A549 (cell line): ENCODE measurements around the gene PIK3R2. TPM values are rescaled to one million over a fixed set of nuclear protein-coding genes. Genes with fewer than 3 reads are reported as not detected.

Experiments
- ATAC-seq, 2 experiments: fragments of 200-7000 bp in 1 of 2; fragments of >200 bp in 1 of 2; cut with Nextera tagmentation in 1 of 2; cut with Tn5 transposase in 1 of 2; 3 replicates each; pipeline versions ENCODE4 v1.8.0 to v1.9.1; 2018 to 2020; ENCODE audit warnings: mild to moderate bottlenecking in 1 of 2, moderate library complexity in 1 of 2
- CTCF ChIA-PET: fragments of 300-600 bp; sonication (Branson Sonifier 250); formaldehyde crosslinking; extraction: SDS; loops from one replicate; lab custom pipeline; 2021; ENCODE audit warnings: antibody characterized with exemption, inconsistent platforms; lab: Yijun Ruan, JAX
- POLR2A ChIA-PET: fragments of 350-600 bp; formaldehyde crosslinking; extraction: SDS; loops from one replicate; lab custom pipeline; 2021; ENCODE audit warnings: antibody characterized with exemption, inconsistent platforms; lab: Yijun Ruan, JAX
- DNase-seq, 2 experiments: peaks; one replicate each; pipeline versions ENCODE4 v3.0.0 to v3.0.0-alpha.2; 2011 to 2016; ENCODE audit warnings: low read depth in 1 of 2, low spot score in 1 of 2
- FAIRE-seq: peaks from 2 replicates; lab custom pipeline; 2011; peaks lifted over from hg19 to GRCh38; lab: Jason Lieb, UNC
- H3K27ac ChIP-seq, 2 experiments: fragments of >200 bp; sonication (Bioruptor Twin); formaldehyde crosslinking; 3 replicates each; pipeline ENCODE4 v1.5.1; 2016 to 2017
- H3K4me1 ChIP-seq: fragments of >200 bp; sonication (Bioruptor Twin); formaldehyde crosslinking; 3 replicates; pipeline ENCODE4 v1.6.1; 2016
- H3K4me2 ChIP-seq: fragments of >200 bp; sonication (Bioruptor Twin); formaldehyde crosslinking; 3 replicates; pipeline ENCODE4 v1.6.1; 2016
- H3K4me3 ChIP-seq: fragments of >200 bp; sonication (Bioruptor Twin); formaldehyde crosslinking; 3 replicates; pipeline ENCODE4 v1.5.1; 2016
- H3K9me3 ChIP-seq: fragments of >200 bp; sonication (Bioruptor Twin); formaldehyde crosslinking; 3 replicates; pipeline ENCODE4 v1.6.1; 2016
- BCL3 ChIP-seq: fragments of >200 bp; sonication (Bioruptor Twin); formaldehyde crosslinking; IDR thresholded peaks from 3 replicates; pipeline ENCODE4 v1.6.1; 2016
- CEBPB ChIP-seq, 2 experiments: fragments of >200 bp in 1 of 2; sonication (Bioruptor Twin) in 1 of 2; formaldehyde crosslinking in 1 of 2; IDR thresholded peaks; 2 replicates each; pipeline ENCODE4 v1.6.1; 2012 to 2016
- CHD4 ChIP-seq: fragments of 200-600 bp; sonication (generic); IDR thresholded peaks from 2 replicates; pipeline ENCODE4 v1.6.1; 2016; ENCODE audit warnings: antibody characterized with exemption, mild to moderate bottlenecking, borderline replicate concordance
- CTCF ChIP-seq: fragments of >200 bp; sonication (Bioruptor Twin); formaldehyde crosslinking; IDR thresholded peaks from 3 replicates; pipeline ENCODE4 v1.5.1; 2016
- EP300 ChIP-seq, 2 experiments: fragments of >200 bp; sonication (Bioruptor Twin); formaldehyde crosslinking; IDR thresholded peaks; 2 replicates in 1 of 2; 3 replicates in 1 of 2; pipeline ENCODE4 v1.6.1; 2016 to 2017
- ESRRA ChIP-seq: fragments of 150-350 bp; IDR thresholded peaks from 2 replicates; pipeline ENCODE4 v1.6.1; 2014; ENCODE audit warnings: mild to moderate bottlenecking, low read length, borderline replicate concordance
- HOXA7 ChIP-seq: fragments of 250-450 bp; sonication (Bioruptor Pico); IDR thresholded peaks from 2 replicates; pipeline ENCODE4 v1.5.0; 2020; ENCODE audit warnings: mild to moderate bottlenecking, moderate library complexity
- HOXB13 ChIP-seq: fragments of 250-450 bp; sonication (Bioruptor Pico); IDR thresholded peaks from 2 replicates; pipeline ENCODE4 v1.5.0; 2020; ENCODE audit warnings: low read depth, mild to moderate bottlenecking, moderate library complexity
- HOXB5 ChIP-seq: fragments of 250-450 bp; sonication (Bioruptor Pico); IDR thresholded peaks from 2 replicates; pipeline ENCODE4 v1.5.0; 2020; ENCODE audit warnings: mild to moderate bottlenecking, moderate library complexity
- JUN ChIP-seq, 2 experiments: fragments of >200 bp; sonication (Bioruptor Twin); formaldehyde crosslinking; IDR thresholded peaks; 2 replicates in 1 of 2; 3 replicates in 1 of 2; pipeline ENCODE4 v1.6.1; 2016 to 2017
- KDM1A ChIP-seq: fragments of 200-600 bp; sonication (generic); IDR thresholded peaks from 2 replicates; pipeline ENCODE4 v1.6.1; 2016; ENCODE audit warnings: low read depth, mild to moderate bottlenecking
- KDM5A ChIP-seq: fragments of 200-600 bp; sonication (generic); IDR thresholded peaks from 2 replicates; pipeline ENCODE4 v1.6.1; 2016; ENCODE audit warnings: antibody characterized with exemption, mild to moderate bottlenecking
- MAFK ChIP-seq: fragments of 450-650 bp; IDR thresholded peaks from 2 replicates; pipeline ENCODE4 v1.6.1; 2014; ENCODE audit not compliant: partially characterized antibody
- PHF8 ChIP-seq: fragments of 200-600 bp; sonication (generic); IDR thresholded peaks from 2 replicates; pipeline ENCODE4 v1.6.1; 2016; ENCODE audit warnings: low read depth, mild to moderate bottlenecking, antibody characterized with exemption, moderate library complexity, borderline replicate concordance
- POLR2A ChIP-seq: IDR thresholded peaks from 2 replicates; pipeline ENCODE4 v1.6.1; 2012; ENCODE audit warnings: mild to moderate bottlenecking, low read length
- RAD21 ChIP-seq, 2 experiments: fragments of >200 bp in 1 of 2; sonication (Bioruptor Twin) in 1 of 2; formaldehyde crosslinking in 1 of 2; IDR thresholded peaks in 1 of 2; conservative IDR thresholded peaks in 1 of 2; 2 replicates in 1 of 2; 3 replicates in 1 of 2; pipeline ENCODE4 v1.6.1; 2012 to 2018; ENCODE audit warnings: inconsistent platforms in 1 of 2
- RFX5 ChIP-seq: fragments of 450-650 bp; IDR thresholded peaks from 2 replicates; pipeline ENCODE4 v1.7.1; 2014; ENCODE audit warnings: antibody characterized with exemption, mild to moderate bottlenecking, moderate library complexity
- SMC3 ChIP-seq: fragments of >200 bp; sonication (Bioruptor Twin); formaldehyde crosslinking; IDR thresholded peaks from 3 replicates; pipeline ENCODE4 v1.6.1; 2018; ENCODE audit warnings: inconsistent platforms
- ZNF302 ChIP-seq: fragments of 250-450 bp; sonication (Bioruptor Pico); IDR thresholded peaks from 2 replicates; pipeline ENCODE4 v1.9.0; 2021; ENCODE audit warnings: inconsistent platforms, mild to moderate bottlenecking, moderate library complexity
- ZSCAN20 ChIP-seq: fragments of 250-450 bp; sonication (Bioruptor Pico); IDR thresholded peaks from 2 replicates; pipeline ENCODE4 v1.8.0; 2022; ENCODE audit warnings: mild to moderate bottlenecking, moderate library complexity
- WGBS: methylation state at CpG from one replicate; pipeline ENCODE4 v1.1.6; 2017; ENCODE audit errors: missing lambda C conversion rate; 5-methylcytosine and 5-hydroxymethylcytosine counted together
- polyA plus RNA-seq, 4 experiments: library from polyadenylated mRNA; depleted of rRNA in 3 of 4; stranded (reverse); fragments of >200 nt; fragmentation: RNase III in 1 of 4; extraction: RNeasy Plus Mini Kit Qiagen cat#74134 plus additional on column Dnase treatment in 1 of 4; gene quantifications; 2 replicates in 3 of 4; 3 replicates in 1 of 4; pipeline ENCODE4 v1.2.3, GENCODE V29; 2011 to 2017

The PIK3R2 gene
- polyA plus RNA-seq, 2 of the 4 experiments (the other 2 are of a cell fraction): 6.7 to 8.3 TPM

GRCh38 chr19:18152442-18152816 is 534 bp upstream of the PIK3R2 start:
- POLR2A ChIA-PET: interaction anchor here (0.6 to 1.3 kb wide), 6 partner anchors 9 to 131 kb away, joined by 3 to 6 read pairs (median 3); no protein-coding TSS in a partner anchor
- DNase-seq: peak; percentile 91 to 96
- peak; percentile 70 to 82 for ATAC-seq
- CTCF ChIA-PET: interaction anchor here (0.6 to 2.3 kb wide), 12 partner anchors 9 to 220 kb away, joined by 3 to 8 read pairs (median 4); partner anchors contain the start of gene CCDC124
- Histone ChIP-seq H3K4me1 (peaks cover 24% of the 10 kb centered on the region), H3K4me3 (peak overlapping the region; percentile 59)
- TF ChIP-seq CEBPB (IDR thresholded peaks at IDR 0.05) (no peak), RAD21 (conservative IDR thresholded peaks at IDR 0.05 in 1 of 2, IDR thresholded peaks at IDR 0.05 in 1 of 2) (peak in 1 of 2 experiments; percentile 23; a peak in 1 of 5 replicates), ESRRA (no peak), BCL3 (0 out of 3 replicates have a peak, but pooled peaks have one; percentile 5), RFX5 (peak; percentile 46; the same call in 1 of the 2 replicates), JUN (IDR thresholded peaks at IDR 0.05) (peak in 1 of 2 experiments; percentile 46; a peak in 2 of 5 replicates), POLR2A (0 out of 2 replicates have a peak, but pooled peaks have one; percentile 38), CTCF (peak; percentile 55)
- TF ChIP-seq, all 56 proteins: peak for 6
- peak overlapping the region; percentile 86 for H3K4me2 ChIP-seq
- 3% methylated on average over 21 of the region's 22 CpGs for WGBS
- H3K9me3 ChIP-seq: no peaks in the 10 kb centered on the region
- H3K27ac ChIP-seq: peak overlapping the region; percentile 85 to 95
- FAIRE-seq: no peak

- FAIRE-seq (no peak), ATAC-seq (no peak), DNase-seq (no peak)
- 2% methylated on average over 9 of the region's 38 CpGs for WGBS
- Histone ChIP-seq H3K4me3 (peak overlapping the region; percentile 59), H3K27ac (peak overlapping the region; percentile 77 to 95), H3K9me3 (no peaks in the 10 kb centered on the region), H3K4me1 (peaks cover 29% of the 10 kb centered on the region), H3K4me2 (peak overlapping the region; percentile 95)
- no peak for TF ChIP-seq KDM1A
- TF ChIP-seq CEBPB (IDR thresholded peaks at IDR 0.05): no peak
- TF ChIP-seq POLR2A: no peak
- TF ChIP-seq PHF8: 0 out of 2 replicates have a peak, but pooled peaks have one; percentile 12
- no peak for TF ChIP-seq CHD4
- no peak for TF ChIP-seq SMC3
- no peak for TF ChIP-seq ZSCAN20
- ChIA-PET CTCF (no interaction called here), POLR2A (no interaction called here)
Measured at GRCh38 chr19:18153556-18154134, 682 bp downstream of the PIK3R2 start.

- CTCF ChIA-PET: interaction anchor here (0.7 to 1.5 kb wide), 5 partner anchors 12 to 96 kb away, joined by 3 to 5 read pairs (median 3); partner anchors contain the start of gene MPV17L2
- FAIRE-seq (no peak), ATAC-seq (no peak), DNase-seq (no peak)
- POLR2A ChIA-PET: no interaction called here
- no peak overlapping the region for H3K4me2 ChIP-seq
- H3K27ac ChIP-seq: peak overlapping the region in 1 of 2 experiments; percentile 79; a peak in 1 of 6 replicates
- no peaks in the 10 kb centered on the region for H3K9me3 ChIP-seq
- peaks cover 29% of the 10 kb centered on the region for H3K4me1 ChIP-seq
- H3K4me3 ChIP-seq: no peak overlapping the region
- TF ChIP-seq ZNF302 (CRISPR knock-in tag) (no peak), CHD4 (no peak), BCL3 (no peak), HOXB13 (CRISPR knock-in tag) (no peak), ZSCAN20 (no peak), HOXA7 (CRISPR knock-in tag) (no peak), KDM5A (no peak), POLR2A (no peak), EP300 (IDR thresholded peaks at IDR 0.05) (no peak), KDM1A (no peak), HOXB5 (CRISPR knock-in tag) (no peak), SMC3 (no peak), MAFK (no peak)
- WGBS: 94% methylated on average over 29 of the region's 43 CpGs
Measured at GRCh38 chr19:18155095-18156087, 2.4 kb downstream of the PIK3R2 start.
